Measurements from ENCODE around the gene FBXL19.
"Not testable (repeated sequence)": the region's sequence is repeated elsewhere in the genome, so short reads cannot be mapped to it uniquely, and the experiment has no call there.

FBXL19 gene

DNA sequence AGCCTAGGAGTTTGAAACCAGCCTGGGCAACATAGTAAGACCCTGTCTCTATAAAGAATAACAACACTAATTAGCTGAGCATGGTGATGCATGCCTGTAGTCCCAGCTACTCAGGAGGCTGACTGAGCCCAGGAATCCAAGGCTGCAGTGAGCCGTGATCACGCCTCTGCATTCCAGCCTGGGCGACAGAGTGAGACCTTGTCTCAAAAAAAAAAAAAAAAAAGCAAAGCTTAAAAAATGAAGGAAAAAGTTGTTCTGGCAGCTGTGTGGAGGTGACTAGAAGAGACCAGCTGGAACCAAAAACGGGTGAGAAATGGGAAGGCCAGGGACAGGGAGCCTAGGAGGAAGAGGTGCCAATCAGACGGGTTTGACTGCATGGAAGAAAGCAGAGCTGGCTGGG, 33.7 kb upstream of the FBXL19 start:
- H3K4me3 ChIP-seq (ENCODE audit: low read depth, low read length) = no peak overlapping the region
- TF ChIP-seq, protein P1, sequence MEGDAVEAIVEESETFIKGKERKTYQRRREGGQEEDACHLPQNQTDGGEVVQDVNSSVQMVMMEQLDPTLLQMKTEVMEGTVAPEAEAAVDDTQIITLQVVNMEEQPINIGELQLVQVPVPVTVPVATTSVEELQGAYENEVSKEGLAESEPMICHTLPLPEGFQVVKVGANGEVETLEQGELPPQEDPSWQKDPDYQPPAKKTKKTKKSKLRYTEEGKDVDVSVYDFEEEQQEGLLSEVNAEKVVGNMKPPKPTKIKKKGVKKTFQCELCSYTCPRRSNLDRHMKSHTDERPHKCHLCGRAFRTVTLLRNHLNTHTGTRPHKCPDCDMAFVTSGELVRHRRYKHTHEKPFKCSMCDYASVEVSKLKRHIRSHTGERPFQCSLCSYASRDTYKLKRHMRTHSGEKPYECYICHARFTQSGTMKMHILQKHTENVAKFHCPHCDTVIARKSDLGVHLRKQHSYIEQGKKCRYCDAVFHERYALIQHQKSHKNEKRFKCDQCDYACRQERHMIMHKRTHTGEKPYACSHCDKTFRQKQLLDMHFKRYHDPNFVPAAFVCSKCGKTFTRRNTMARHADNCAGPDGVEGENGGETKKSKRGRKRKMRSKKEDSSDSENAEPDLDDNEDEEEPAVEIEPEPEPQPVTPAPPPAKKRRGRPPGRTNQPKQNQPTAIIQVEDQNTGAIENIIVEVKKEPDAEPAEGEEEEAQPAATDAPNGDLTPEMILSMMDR (IDR thresholded peaks at IDR 0.05; ENCODE audit: insufficient read depth, low read depth, low read length, missing control alignments) = no peak
- no peak for DNase-seq (ENCODE audit: low read depth)

DNA sequence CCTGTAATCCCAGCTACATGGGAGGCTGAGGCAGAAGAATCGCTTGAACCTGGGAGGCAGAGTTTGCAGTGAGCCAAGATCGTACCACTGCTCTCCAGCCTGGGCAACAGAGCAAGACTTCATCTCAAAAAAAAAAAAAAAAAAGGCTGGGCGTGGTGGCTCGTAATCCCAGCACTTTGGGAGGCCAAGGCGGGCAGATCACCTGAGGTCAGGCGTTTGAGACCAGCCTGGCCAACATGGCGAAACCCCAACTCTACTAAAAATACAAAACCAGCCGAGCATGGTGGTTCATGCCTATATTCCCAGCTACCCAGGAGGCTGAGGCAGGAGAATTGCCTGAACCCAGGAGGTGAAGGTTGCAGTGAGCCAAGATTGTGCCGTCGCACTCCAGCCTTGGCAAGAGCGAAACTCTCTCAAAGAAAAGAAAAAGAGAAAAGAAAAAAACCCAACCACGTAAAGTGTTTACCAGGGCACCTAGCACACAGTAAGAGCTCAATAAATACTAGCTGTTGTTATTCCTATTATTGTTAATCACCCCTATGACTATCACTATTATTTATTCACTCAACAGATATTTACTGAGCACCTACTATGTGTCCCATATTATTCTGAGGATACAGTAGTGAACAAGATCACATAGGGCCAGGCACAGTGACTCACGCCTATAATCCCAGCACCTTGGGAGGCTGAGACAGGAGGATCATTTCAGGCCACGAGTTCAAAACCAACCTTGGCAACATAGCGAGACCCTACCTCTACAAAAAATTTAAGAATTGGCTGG, 32.1 kb upstream of the FBXL19 start:
- H3K4me3 ChIP-seq (ENCODE audit: low read depth, low read length); DNase-seq (ENCODE audit: low read depth): not testable (repeated sequence)

DNA sequence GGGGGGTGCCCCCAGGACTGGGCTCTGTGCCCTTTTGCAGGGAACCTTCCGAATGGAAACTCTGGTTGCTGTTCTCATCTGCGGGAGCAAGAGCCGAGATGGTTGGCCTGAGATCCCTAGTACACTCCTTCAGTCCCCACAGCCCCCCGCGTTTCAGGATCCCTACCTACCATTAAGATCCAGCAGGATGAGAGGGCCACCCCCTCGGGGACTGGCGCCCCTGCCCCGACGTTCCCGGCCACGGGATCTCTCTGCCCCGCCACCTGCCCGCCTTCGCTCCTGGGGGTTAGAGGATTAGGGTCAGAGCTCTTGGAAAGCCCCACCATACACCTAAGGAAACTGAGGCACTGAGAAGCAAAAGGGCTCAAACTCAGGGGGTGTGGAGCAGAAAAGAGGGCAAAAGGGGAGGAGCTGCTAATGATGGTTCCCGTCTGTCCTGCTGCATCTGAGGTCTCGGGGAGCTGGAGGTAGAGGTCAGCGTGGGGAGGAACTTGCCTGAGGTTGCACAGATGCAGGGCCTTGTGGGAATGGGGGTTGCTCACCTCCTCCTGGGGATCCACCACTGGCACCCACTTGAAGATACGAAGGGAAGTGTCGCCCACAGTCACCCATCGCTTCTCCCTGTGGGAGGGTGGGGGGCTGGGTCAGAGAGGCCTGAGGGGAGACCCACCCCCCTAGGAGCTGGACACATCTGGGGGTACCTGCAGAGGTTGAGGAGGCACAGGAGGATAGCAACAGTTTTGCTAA, 30.5 kb upstream of the FBXL19 start:
- H3K4me3 ChIP-seq (ENCODE audit: low read depth, low read length) = peak overlapping the region; percentile 77
- TF ChIP-seq, protein P1 (IDR thresholded peaks at IDR 0.05; ENCODE audit: insufficient read depth, low read depth, low read length, missing control alignments) = no peak
- no peak for DNase-seq (ENCODE audit: low read depth)

DNA sequence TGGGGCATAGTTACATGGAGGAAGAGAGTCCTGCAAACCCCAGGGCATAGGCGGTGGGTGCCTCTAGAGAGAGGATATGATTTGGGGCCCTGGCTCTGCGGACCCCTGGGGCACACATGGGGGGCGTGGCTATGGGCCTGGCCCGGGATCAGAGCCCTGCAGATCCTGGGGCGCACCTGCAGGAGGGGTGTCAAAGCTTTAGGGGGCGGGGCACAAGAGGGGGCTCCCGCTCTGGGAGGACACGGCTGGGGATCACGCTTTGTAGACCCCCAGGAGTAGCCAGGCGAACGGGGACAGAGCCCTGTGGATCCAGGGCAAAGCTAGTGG, 30.0 kb upstream of the FBXL19 start:
- peak overlapping the region; percentile 77 for H3K4me3 ChIP-seq (ENCODE audit: low read depth, low read length)
- DNase-seq (ENCODE audit: low read depth) = peak; percentile 35
- TF ChIP-seq, protein P1 (IDR thresholded peaks at IDR 0.05; ENCODE audit: insufficient read depth, low read depth, low read length, missing control alignments) = no peak

DNA sequence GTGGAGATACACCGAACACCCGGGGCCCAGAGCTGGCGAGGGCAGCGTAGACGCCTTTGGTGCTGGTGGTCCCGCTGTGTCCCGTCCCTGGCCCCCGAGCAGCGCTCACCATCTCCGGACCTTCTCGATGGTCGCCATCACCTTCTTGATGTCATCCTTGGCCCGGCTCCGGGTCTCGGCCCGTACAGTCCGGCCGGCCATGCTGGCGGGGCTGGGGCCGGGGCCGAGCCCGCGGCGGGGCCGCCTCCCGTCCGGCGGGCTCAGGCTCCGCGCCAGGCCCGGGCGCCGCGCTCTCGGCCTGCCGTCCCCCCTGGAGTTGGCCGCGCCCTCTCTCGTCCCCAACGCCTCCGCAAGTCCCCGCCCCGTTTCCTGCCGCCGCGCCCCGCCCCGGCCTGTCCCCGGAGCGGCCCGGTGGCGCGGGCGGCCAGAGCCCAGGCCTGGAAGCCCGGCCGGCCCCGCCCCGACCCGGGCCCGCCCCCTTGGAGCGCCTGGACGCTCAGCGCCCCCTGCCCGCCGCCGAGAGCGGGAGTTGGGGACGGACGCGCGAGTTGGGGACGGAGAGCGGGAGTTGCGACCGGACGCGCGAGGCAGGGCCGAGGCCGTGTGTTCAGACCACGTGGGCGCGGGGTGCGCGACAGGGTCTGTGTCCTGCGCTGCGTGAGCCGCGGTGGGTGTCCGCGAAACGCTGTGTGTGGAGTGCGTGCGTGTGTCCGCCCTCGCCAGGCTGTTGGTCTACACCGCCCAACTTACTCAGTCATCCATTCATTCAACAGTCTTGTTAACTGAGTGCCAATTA, 29.4 kb upstream of the FBXL19 start, which contains the start of gene BCL7C:
Gene BCL7C, minus strand, starts transcription at position 334 of the 796 bp plus-strand sequence. Its CDS starts 133 bp downstream, at position 201.
- DNase-seq (ENCODE audit: low read depth) = peak; percentile 92
- peak within 1 kb of the TSS; percentile 77 for H3K4me3 ChIP-seq (ENCODE audit: low read depth, low read length)
- TF ChIP-seq, protein P1 (IDR thresholded peaks at IDR 0.05; ENCODE audit: insufficient read depth, low read depth, low read length, missing control alignments) = peak; percentile 44

DNA sequence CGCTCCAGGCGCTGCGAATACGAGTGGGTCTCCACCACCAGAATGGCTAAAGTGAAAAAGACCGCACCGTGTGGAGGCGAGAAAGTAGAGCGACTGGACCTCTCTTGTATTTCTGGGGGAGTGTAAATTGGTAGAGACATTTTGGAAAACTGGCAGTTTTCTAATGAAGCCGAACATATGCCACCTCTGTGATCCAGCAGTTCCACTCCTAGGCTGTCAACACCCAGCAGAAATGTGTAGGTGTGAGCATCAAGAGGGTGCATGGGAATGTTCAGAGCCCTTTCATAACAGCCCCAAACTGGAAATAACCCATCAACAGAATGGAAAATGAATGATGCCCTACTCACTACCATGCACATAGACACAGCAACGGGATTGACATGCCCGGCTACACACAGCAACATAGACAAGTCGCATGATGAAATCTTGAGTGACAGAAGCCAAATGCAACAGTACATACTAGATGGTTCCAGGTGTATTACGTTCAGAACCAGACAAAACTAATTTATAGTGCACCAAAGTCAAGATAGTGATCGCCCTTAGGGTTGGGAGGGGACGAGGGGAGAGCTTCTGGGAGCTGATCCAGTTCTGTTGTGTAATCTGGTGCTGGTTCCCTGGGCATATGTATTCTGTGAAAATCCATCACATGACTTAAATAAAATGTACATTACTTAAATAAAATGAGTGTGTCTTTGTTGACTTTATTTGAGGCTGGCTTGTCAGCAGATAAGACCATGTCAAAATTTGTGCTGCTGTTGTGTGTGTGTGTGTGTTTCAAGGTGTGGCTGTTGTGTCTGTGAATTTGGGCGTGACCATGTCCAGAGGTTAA, 28.6 kb upstream of the FBXL19 start:
- peak overlapping the region; percentile 23; the same call in 1 of the 2 replicates for H3K4me3 ChIP-seq (ENCODE audit: low read depth, low read length)
- TF ChIP-seq, protein P1 (IDR thresholded peaks at IDR 0.05; ENCODE audit: insufficient read depth, low read depth, low read length, missing control alignments) = no peak
- DNase-seq (ENCODE audit: low read depth) = no peak

Data from GM12865 (cell line).